Astrocyte (in vitro differentiated cells and primary cell): ENCODE data around the gene ONECUT3. TPM values are rescaled to one million over a fixed set of nuclear protein-coding genes. Genes with fewer than 3 reads are reported as not detected.

Experiments
- DNase-seq: peaks from one replicate; pipeline ENCODE4 v3.0.0-alpha.2; 2010; ENCODE audit warnings: low read depth
- FAIRE-seq: peaks from 2 replicates; lab custom pipeline; 2011; peaks lifted over from hg19 to GRCh38; lab: Jason Lieb, UNC
- H2AFZ ChIP-seq: 2 replicates; pipeline ENCODE4 v1.6.0; 2012; ENCODE audit warnings: low read depth, low read length, inconsistent platforms
- H3K27ac ChIP-seq: 2 replicates; pipeline ENCODE4 v1.5.1; 2011; ENCODE audit warnings: low read depth, low read length, inconsistent platforms
- H3K27me3 ChIP-seq: 2 replicates; pipeline ENCODE4 v1.6.0; 2011; ENCODE audit warnings: low read length, inconsistent platforms; ENCODE audit not compliant: insufficient read depth
- H3K36me3 ChIP-seq: 2 replicates; pipeline ENCODE4 v1.5.1; 2011; ENCODE audit warnings: low read length, inconsistent platforms; ENCODE audit not compliant: insufficient read depth
- H3K4me1 ChIP-seq: 2 replicates; pipeline ENCODE4 v1.5.1; 2011; ENCODE audit warnings: low read length, inconsistent platforms; ENCODE audit not compliant: insufficient read depth
- H3K4me2 ChIP-seq: 2 replicates; pipeline ENCODE4 v1.6.0; 2012; ENCODE audit warnings: low read length, inconsistent platforms
- H3K4me3 ChIP-seq: 2 replicates; pipeline ENCODE4 v1.5.1; 2011; ENCODE audit warnings: low read depth, mild to moderate bottlenecking, low read length, inconsistent platforms; ENCODE audit not compliant: insufficient read depth
- H3K79me2 ChIP-seq: 2 replicates; pipeline ENCODE4 v1.6.0; 2012; ENCODE audit warnings: mild to moderate bottlenecking, low read length, inconsistent platforms; ENCODE audit not compliant: insufficient read depth
- H3K9ac ChIP-seq: 2 replicates; pipeline ENCODE4 v1.6.0; 2012; ENCODE audit warnings: mild to moderate bottlenecking, low read length, inconsistent platforms
- H3K9me3 ChIP-seq: 2 replicates; pipeline ENCODE4 v1.5.1; 2012; ENCODE audit warnings: low read depth, mild to moderate bottlenecking, low read length, inconsistent platforms; ENCODE audit not compliant: insufficient read depth
- H4K20me1 ChIP-seq: 2 replicates; pipeline ENCODE4 v1.6.0; 2012; ENCODE audit warnings: low read length, inconsistent platforms; ENCODE audit not compliant: insufficient read depth
- H3K27ac Mint-ChIP-seq: one replicate; pipeline ENCODE4 v1.8.0; 2021; ENCODE audit warnings: mild to moderate bottlenecking, mixed read lengths; ENCODE audit not compliant: unreplicated experiment
- H3K27me3 Mint-ChIP-seq: one replicate; pipeline ENCODE4 v1.8.0; 2021; ENCODE audit warnings: low read depth, mixed read lengths; ENCODE audit not compliant: unreplicated experiment
- H3K36me3 Mint-ChIP-seq: one replicate; pipeline ENCODE4 v1.8.0; 2021; ENCODE audit warnings: low read depth, mixed read lengths; ENCODE audit not compliant: unreplicated experiment
- H3K4me1 Mint-ChIP-seq: one replicate; pipeline ENCODE4 v1.8.0; 2021; ENCODE audit warnings: low read depth, mixed read lengths; ENCODE audit not compliant: unreplicated experiment
- H3K4me3 Mint-ChIP-seq: one replicate; pipeline ENCODE4 v1.8.0; 2021; ENCODE audit warnings: mild to moderate bottlenecking, moderate library complexity, mixed read lengths; ENCODE audit not compliant: unreplicated experiment
- H3K9me3 Mint-ChIP-seq: one replicate; pipeline ENCODE4 v1.8.0; 2021; ENCODE audit warnings: mild to moderate bottlenecking, mixed read lengths; ENCODE audit not compliant: unreplicated experiment
- CTCF ChIP-seq: IDR thresholded peaks from 2 replicates; pipeline ENCODE4 v1.5.1; 2011; ENCODE audit warnings: low read depth, mild to moderate bottlenecking, inconsistent platforms, low read length, moderate library complexity; ENCODE audit not compliant: insufficient read depth
- EZH2 ChIP-seq: IDR thresholded peaks from 2 replicates; pipeline ENCODE4 v1.6.1; 2012; ENCODE audit warnings: mild to moderate bottlenecking, low read length, inconsistent platforms; ENCODE audit not compliant: insufficient read depth
- total RNA-seq: library from RNA; stranded (reverse); gene quantifications from 2 replicates; pipeline ENCODE4 v1.2.1, GENCODE V29; 2021

Gene ONECUT3
- total RNA-seq, 1 donor from 2014 or later: not detected

- no peak for TF ChIP-seq EZH2
- no peak for TF ChIP-seq CTCF
- Histone ChIP-seq H3K4me1 (peaks cover 10% of the 10 kb centered on the region), H3K36me3 (no peaks in the 10 kb centered on the region), H3K79me2 (no peaks in the 10 kb centered on the region), H4K20me1 (no peaks in the 10 kb centered on the region), H3K4me2 (no peak overlapping the region), H3K9ac (no peak overlapping the region), H3K9me3 (no peaks in the 10 kb centered on the region), H3K27me3 (no peaks in the 10 kb centered on the region), H2AFZ (no peak overlapping the region), H3K27ac (no peak overlapping the region), H3K4me3 (no peak overlapping the region)
- Mint-ChIP-seq H3K4me1 (no peaks in the 10 kb centered on the region), H3K36me3 (peaks cover 15% of the 10 kb centered on the region), H3K9me3 (peaks cover 6% of the 10 kb centered on the region), H3K4me3 (no peak overlapping the region), H3K27me3 (peaks cover 11% of the 10 kb centered on the region), H3K27ac (no peak overlapping the region)
- no peak for FAIRE-seq
- no peak for DNase-seq
Observed at GRCh38 chr19:1807695-1808394, 54.5 kb downstream of the ONECUT3 start.

GRCh38 chr19:1808395-1808731 lies 55.1 kb downstream of the ONECUT3 start:
- H2AFZ ChIP-seq: no peak overlapping the region
- no peaks in the 10 kb centered on the region for H4K20me1 ChIP-seq
- Mint-ChIP-seq H3K27me3 (peaks cover 6% of the 10 kb centered on the region), H3K4me3 (no peak overlapping the region), H3K9me3 (peaks cover 6% of the 10 kb centered on the region), H3K36me3 (peaks cover 10% of the 10 kb centered on the region), H3K4me1 (no peaks in the 10 kb centered on the region), H3K27ac (no peak overlapping the region)
- no peak overlapping the region for H3K27ac ChIP-seq
- no peaks in the 10 kb centered on the region for H3K9me3 ChIP-seq
- no peaks in the 10 kb centered on the region for H3K27me3 ChIP-seq
- FAIRE-seq (no peak), DNase-seq (no peak)
- no peaks in the 10 kb centered on the region for H3K79me2 ChIP-seq
- H3K4me1 ChIP-seq: peaks cover 14% of the 10 kb centered on the region
- H3K36me3 ChIP-seq: no peaks in the 10 kb centered on the region
- no peak for TF ChIP-seq CTCF
- TF ChIP-seq EZH2: no peak
- H3K9ac ChIP-seq: no peak overlapping the region
- H3K4me2 ChIP-seq: no peak overlapping the region
- no peak overlapping the region for H3K4me3 ChIP-seq

GRCh38 chr19:1809678-1810077 lies 56.4 kb downstream of the ONECUT3 start:
- Histone ChIP-seq H3K4me2 (no peak overlapping the region), H3K27me3 (no peaks in the 10 kb centered on the region), H3K9me3 (no peaks in the 10 kb centered on the region), H4K20me1 (no peaks in the 10 kb centered on the region), H3K79me2 (no peaks in the 10 kb centered on the region), H3K4me3 (no peak overlapping the region), H3K27ac (no peak overlapping the region), H3K36me3 (no peaks in the 10 kb centered on the region), H3K9ac (no peak overlapping the region), H3K4me1 (peaks cover 14% of the 10 kb centered on the region), H2AFZ (no peak overlapping the region)
- FAIRE-seq (no peak), DNase-seq (no peak)
- TF ChIP-seq CTCF: no peak
- TF ChIP-seq EZH2: no peak
- no peak overlapping the region for H3K27ac Mint-ChIP-seq
- peaks cover 7% of the 10 kb centered on the region for H3K36me3 Mint-ChIP-seq
- peaks cover 6% of the 10 kb centered on the region for H3K27me3 Mint-ChIP-seq
- H3K4me1 Mint-ChIP-seq: no peaks in the 10 kb centered on the region
- H3K4me3 Mint-ChIP-seq: no peak overlapping the region
- H3K9me3 Mint-ChIP-seq: peaks cover 2% of the 10 kb centered on the region
